Mesendoderm (in vitro differentiated cells): ENCODE data around the gene NTN1.

Experiments
- DNase-seq: peaks from one replicate; pipeline ENCODE4 v3.0.0; 2013
- H2AK5ac ChIP-seq: 2 replicates; pipeline ENCODE4 v1.6.1; 2013; ENCODE audit warnings: low read length, inconsistent platforms
- H2BK120ac ChIP-seq: 2 replicates; pipeline ENCODE4 v1.6.1; 2013; ENCODE audit warnings: low read depth, mild to moderate bottlenecking, low read length, moderate library complexity, mixed read lengths
- H2BK15ac ChIP-seq: replicated peaks from 2 replicates; pipeline ENCODE4 v1.6.1; 2013; ENCODE audit warnings: low read depth, mild to moderate bottlenecking, moderate library complexity
- H2BK5ac ChIP-seq: 2 replicates; pipeline ENCODE4 v1.6.1; 2013; ENCODE audit warnings: low read length, inconsistent platforms
- H3K18ac ChIP-seq: 2 replicates; pipeline ENCODE4 v1.6.1; 2013; ENCODE audit warnings: mild to moderate bottlenecking, low read length, mixed read lengths
- H3K23ac ChIP-seq: one replicate; pipeline ENCODE4 v1.6.1; 2013; ENCODE audit warnings: low read length
- H3K27ac ChIP-seq: 2 replicates; pipeline ENCODE4 v1.5.1; 2013; ENCODE audit warnings: low read depth, mild to moderate bottlenecking, inconsistent platforms, low read length, moderate library complexity
- H3K27me3 ChIP-seq: 2 replicates; pipeline ENCODE4 v1.6.1; 2013; ENCODE audit warnings: low read length, control low read depth, mild to moderate bottlenecking, inconsistent platforms; ENCODE audit not compliant: insufficient read depth, poor library complexity
- H3K36me3 ChIP-seq: 2 replicates; pipeline ENCODE4 v1.6.1; 2013; ENCODE audit warnings: low read length, inconsistent platforms; ENCODE audit not compliant: control insufficient read depth, insufficient read depth
- H3K4ac ChIP-seq: one replicate; pipeline ENCODE4 v1.6.1; 2013; ENCODE audit warnings: low read depth, mild to moderate bottlenecking, low read length, moderate library complexity
- H3K4me1 ChIP-seq: 2 replicates; pipeline ENCODE4 v1.6.1; 2013; ENCODE audit warnings: low read depth, low read length, inconsistent platforms; ENCODE audit not compliant: control insufficient read depth
- H3K4me2 ChIP-seq: 2 replicates; pipeline ENCODE4 v1.6.1; 2013; ENCODE audit warnings: low read length
- H3K4me3 ChIP-seq: 2 replicates; pipeline ENCODE4 v1.5.1; 2013; ENCODE audit warnings: mild to moderate bottlenecking, low read length
- H3K56ac ChIP-seq: one replicate; pipeline ENCODE4 v1.6.1; 2013; ENCODE audit warnings: low read length
- H3K79me1 ChIP-seq: 2 replicates; pipeline ENCODE4 v1.6.1; 2013; ENCODE audit warnings: low read length, inconsistent platforms
- H3K79me2 ChIP-seq: 2 replicates; pipeline ENCODE4 v1.6.1; 2013; ENCODE audit warnings: mild to moderate bottlenecking, low read length; ENCODE audit not compliant: control insufficient read depth, insufficient read depth
- H3K9ac ChIP-seq: 2 replicates; pipeline ENCODE4 v1.6.1; 2013; ENCODE audit warnings: low read length, inconsistent platforms
- H4K5ac ChIP-seq: one replicate; pipeline ENCODE4 v1.6.1; 2013; ENCODE audit warnings: low read length
- H4K8ac ChIP-seq: one replicate; pipeline ENCODE4 v1.6.1; 2013; ENCODE audit warnings: low read depth, mild to moderate bottlenecking, control low read depth, low read length, moderate library complexity
- WGBS: extraction: QIAGEN DNeasy Blood & Tissue Kit; methylation state at CpG from one replicate; pipeline ENCODE4 v1.1.7; 2013; ENCODE audit warnings: low lambda C conversion rate, missing lambda C conversion rate; ENCODE audit not compliant: insufficient coverage; ENCODE audit errors: extremely low coverage; 5-methylcytosine and 5-hydroxymethylcytosine counted together

Gene NTN1

GRCh38 chr17:9020096-9020823, 1.1 kb upstream of the NTN1 start:
- Histone ChIP-seq H2BK120ac (no peak overlapping the region), H3K9ac (peak overlapping the region; percentile 54), H2BK5ac (no peak overlapping the region), H3K27ac (no peak overlapping the region), H4K8ac (no peak overlapping the region), H3K18ac (peak overlapping the region; percentile 0), H3K4me3 (no peak overlapping the region), H2BK15ac (no peak overlapping the region), H3K27me3 (peaks cover 33% of the 10 kb centered on the region), H3K36me3 (no peaks in the 10 kb centered on the region), H4K5ac (no peak overlapping the region), H3K79me1 (no peaks in the 10 kb centered on the region), H3K4me2 (no peak overlapping the region), H3K56ac (peak overlapping the region; percentile 66), H3K4me1 (peaks cover 17% of the 10 kb centered on the region), H2AK5ac (peak overlapping the region; percentile 29), H3K23ac (no peak overlapping the region), H3K4ac (no peak overlapping the region), H3K79me2 (no peaks in the 10 kb centered on the region)
- WGBS = no CpG with 5 or more reads among the region's 20 CpGs
- DNase-seq = no peak

DNA sequence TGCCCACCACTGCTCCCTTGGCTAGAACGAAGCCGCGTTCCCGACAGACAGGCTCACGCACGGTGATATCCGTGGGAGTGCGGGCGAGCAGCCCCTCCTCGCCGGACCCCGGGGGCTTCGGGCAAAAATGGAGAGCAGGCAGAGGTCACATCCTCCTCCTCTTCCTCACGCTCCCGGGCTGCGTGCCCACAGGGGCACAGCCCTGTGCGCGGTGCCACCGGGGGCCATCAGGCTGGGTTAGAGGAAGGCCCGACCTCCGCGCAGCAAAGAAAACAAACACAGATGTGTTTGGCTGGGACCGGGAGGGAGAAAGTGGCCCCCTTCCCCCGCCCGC, 519 bp upstream of the NTN1 start:
- Histone ChIP-seq H3K79me1 (no peaks in the 10 kb centered on the region), H3K4ac (no peak overlapping the region), H2BK120ac (no peak overlapping the region), H4K5ac (no peak overlapping the region), H3K36me3 (no peaks in the 10 kb centered on the region), H3K18ac (peak overlapping the region; percentile 0), H3K79me2 (no peaks in the 10 kb centered on the region), H3K56ac (peak overlapping the region; percentile 66), H3K27ac (no peak overlapping the region), H3K4me1 (peaks cover 17% of the 10 kb centered on the region), H3K4me3 (peak overlapping the region; percentile 8), H3K27me3 (peaks cover 33% of the 10 kb centered on the region), H3K4me2 (peak overlapping the region; percentile 70), H2AK5ac (no peak overlapping the region), H2BK5ac (no peak overlapping the region), H2BK15ac (no peak overlapping the region), H3K23ac (no peak overlapping the region), H4K8ac (no peak overlapping the region), H3K9ac (peak overlapping the region; percentile 54)
- WGBS = no CpG with 5 or more reads among the region's 25 CpGs
- no peak for DNase-seq

DNA sequence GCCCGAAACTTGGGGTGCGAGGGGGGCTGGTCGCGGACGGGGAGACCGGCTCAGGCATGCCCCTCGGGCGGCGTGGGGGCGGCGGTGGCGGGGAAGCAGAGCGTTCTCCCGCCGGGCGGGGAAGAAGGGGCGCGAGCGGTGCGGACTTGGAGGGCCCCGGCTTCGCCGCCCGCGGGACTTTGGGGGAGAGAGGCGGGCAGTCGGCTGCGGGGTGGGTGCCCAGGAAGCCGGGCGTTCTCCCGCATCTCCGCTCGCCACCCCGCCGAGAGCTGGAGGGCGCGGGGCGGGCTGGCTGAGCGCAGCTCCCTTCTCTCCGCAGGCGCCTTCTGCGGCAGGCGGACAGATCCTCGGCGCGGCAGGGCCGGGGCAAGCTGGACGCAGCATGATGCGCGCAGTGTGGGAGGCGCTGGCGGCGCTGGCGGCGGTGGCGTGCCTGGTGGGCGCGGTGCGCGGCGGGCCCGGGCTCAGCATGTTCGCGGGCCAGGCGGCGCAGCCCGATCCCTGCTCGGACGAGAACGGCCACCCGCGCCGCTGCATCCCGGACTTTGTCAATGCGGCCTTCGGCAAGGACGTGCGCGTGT, 772 bp downstream of the NTN1 start:
- Histone ChIP-seq H3K4me2 (peak overlapping the region; percentile 44), H3K27me3 (peaks cover 33% of the 10 kb centered on the region), H4K5ac (no peak overlapping the region), H3K79me2 (no peaks in the 10 kb centered on the region), H2AK5ac (no peak overlapping the region), H3K9ac (peak overlapping the region; percentile 65), H4K8ac (no peak overlapping the region), H2BK120ac (peak overlapping the region; percentile 61), H3K18ac (peak overlapping the region; percentile 64), H3K23ac (peak overlapping the region; percentile 99), H3K4ac (no peak overlapping the region), H3K4me1 (peaks cover 13% of the 10 kb centered on the region), H3K79me1 (no peaks in the 10 kb centered on the region), H2BK15ac (no peak overlapping the region), H3K27ac (no peak overlapping the region), H3K4me3 (peak overlapping the region; percentile 40), H3K56ac (peak overlapping the region; percentile 71), H2BK5ac (no peak overlapping the region), H3K36me3 (no peaks in the 10 kb centered on the region)
- no CpG with 5 or more reads among the region's 79 CpGs for WGBS
- no peak for DNase-seq

DNA sequence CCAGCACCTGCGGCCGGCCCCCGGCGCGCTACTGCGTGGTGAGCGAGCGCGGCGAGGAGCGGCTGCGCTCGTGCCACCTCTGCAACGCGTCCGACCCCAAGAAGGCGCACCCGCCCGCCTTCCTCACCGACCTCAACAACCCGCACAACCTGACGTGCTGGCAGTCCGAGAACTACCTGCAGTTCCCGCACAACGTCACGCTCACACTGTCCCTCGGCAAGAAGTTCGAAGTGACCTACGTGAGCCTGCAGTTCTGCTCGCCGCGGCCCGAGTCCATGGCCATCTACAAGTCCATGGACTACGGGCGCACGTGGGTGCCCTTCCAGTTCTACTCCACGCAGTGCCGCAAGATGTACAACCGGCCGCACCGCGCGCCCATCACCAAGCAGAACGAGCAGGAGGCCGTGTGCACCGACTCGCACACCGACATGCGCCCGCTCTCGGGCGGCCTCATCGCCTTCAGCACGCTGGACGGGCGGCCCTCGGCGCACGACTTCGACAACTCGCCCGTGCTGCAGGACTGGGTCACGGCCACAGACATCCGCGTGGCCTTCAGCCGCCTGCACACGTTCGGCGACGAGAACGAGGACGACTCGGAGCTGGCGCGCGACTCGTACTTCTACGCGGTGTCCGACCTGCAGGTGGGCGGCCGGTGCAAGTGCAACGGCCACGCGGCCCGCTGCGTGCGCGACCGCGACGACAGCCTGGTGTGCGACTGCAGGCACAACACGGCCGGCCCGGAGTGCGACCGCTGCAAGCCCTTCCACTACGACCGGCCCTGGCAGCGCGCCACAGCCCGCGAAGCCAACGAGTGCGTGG, 1.5 kb downstream of the NTN1 start:
- Histone ChIP-seq H4K8ac (no peak overlapping the region), H2BK5ac (no peak overlapping the region), H2BK120ac (no peak overlapping the region), H3K4me3 (peak overlapping the region; percentile 27), H3K4me2 (peak overlapping the region; percentile 44), H3K18ac (no peak overlapping the region), H3K9ac (peak overlapping the region; percentile 65), H3K27me3 (peaks cover 33% of the 10 kb centered on the region), H3K27ac (no peak overlapping the region), H3K79me1 (no peaks in the 10 kb centered on the region), H3K23ac (peak overlapping the region; percentile 99), H3K56ac (peak overlapping the region; percentile 71), H3K4me1 (peaks cover 10% of the 10 kb centered on the region), H2BK15ac (no peak overlapping the region), H3K4ac (no peak overlapping the region), H4K5ac (no peak overlapping the region), H3K79me2 (no peaks in the 10 kb centered on the region), H2AK5ac (no peak overlapping the region), H3K36me3 (no peaks in the 10 kb centered on the region)
- no CpG with 5 or more reads among the region's 106 CpGs for WGBS
- peak; percentile 51 for DNase-seq

DNA sequence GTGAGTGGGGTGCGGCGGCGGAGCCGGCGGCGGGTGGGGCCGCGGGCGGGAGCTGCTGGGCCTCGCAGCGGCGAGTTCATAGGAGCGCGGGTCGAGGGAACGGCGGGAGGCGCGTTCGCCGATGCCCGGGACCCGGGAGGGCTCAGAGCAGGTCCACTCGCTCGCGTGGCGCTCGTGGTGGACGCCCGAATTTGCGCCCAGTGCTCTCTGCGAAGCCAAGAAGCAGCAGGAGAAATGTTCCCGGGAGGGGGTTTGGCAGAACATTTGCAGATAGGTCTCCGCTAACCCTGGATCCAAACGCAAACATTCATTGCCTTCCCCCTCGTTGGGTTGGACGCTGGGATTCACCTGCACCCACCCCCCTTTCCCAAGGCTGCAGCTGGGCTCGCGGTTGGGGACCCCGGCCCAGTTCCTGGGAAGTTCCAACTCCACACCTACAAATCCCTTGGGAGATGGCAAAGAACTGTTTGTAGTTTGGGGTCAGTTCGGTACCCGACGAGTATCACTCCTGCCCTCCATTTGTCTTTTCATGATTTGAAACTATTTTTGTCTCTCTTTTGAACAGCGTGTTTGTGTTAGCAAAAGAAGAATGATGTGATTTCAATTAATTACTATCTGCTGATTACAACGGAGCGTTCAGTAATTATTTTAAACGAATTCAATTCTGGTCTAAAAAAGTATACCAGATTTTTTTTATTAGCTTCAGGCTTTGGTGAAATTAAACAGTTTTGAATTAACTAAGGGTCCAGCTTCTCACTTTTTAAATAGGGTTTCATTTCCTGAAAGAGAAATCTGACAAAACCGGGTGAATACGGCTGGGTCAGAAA, 2.3 kb downstream of the NTN1 start:
- Histone ChIP-seq H3K4me1 (peaks cover 9% of the 10 kb centered on the region), H4K5ac (no peak overlapping the region), H2AK5ac (no peak overlapping the region), H3K27ac (no peak overlapping the region), H3K79me2 (no peaks in the 10 kb centered on the region), H3K4me2 (peak overlapping the region; percentile 44), H3K36me3 (no peaks in the 10 kb centered on the region), H3K56ac (peak overlapping the region; percentile 71), H2BK120ac (no peak overlapping the region), H3K27me3 (peaks cover 33% of the 10 kb centered on the region), H3K79me1 (no peaks in the 10 kb centered on the region), H3K23ac (peak overlapping the region; percentile 95), H4K8ac (no peak overlapping the region), H2BK15ac (no peak overlapping the region), H3K18ac (no peak overlapping the region), H3K9ac (peak overlapping the region; percentile 24), H3K4me3 (peak overlapping the region; percentile 13), H3K4ac (no peak overlapping the region), H2BK5ac (no peak overlapping the region)
- DNase-seq = no peak
- WGBS = no CpG with 5 or more reads among the region's 49 CpGs
